SU-DHL-6 (cell line): ENCODE measurements around the gene RSU1.

Experiments
- EZH2phosphoT487 ChIP-seq: fragments of 200-600 bp; sonication (generic), shearing (Covaris generic); conservative IDR thresholded peaks from 2 replicates; pipeline ENCODE4 v1.6.1; 2018; ENCODE audit warnings: mild to moderate bottlenecking, antibody characterized with exemption, low read length, moderate library complexity, mixed read lengths
- TF ChIP-seq, protein P1 (sequence below): fragments of 200-600 bp; sonication (generic); IDR thresholded peaks from one replicate; pipeline ENCODE4 v1.5.1; 2017; ENCODE audit warnings: antibody characterized with exemption, mild to moderate bottlenecking, low read length, moderate library complexity; ENCODE audit not compliant: insufficient read depth, poor library complexity, severe bottlenecking

GRCh38 chr10:16746856-16747255, 70.4 kb downstream of the RSU1 start:
- TF ChIP-seq, protein P1, sequence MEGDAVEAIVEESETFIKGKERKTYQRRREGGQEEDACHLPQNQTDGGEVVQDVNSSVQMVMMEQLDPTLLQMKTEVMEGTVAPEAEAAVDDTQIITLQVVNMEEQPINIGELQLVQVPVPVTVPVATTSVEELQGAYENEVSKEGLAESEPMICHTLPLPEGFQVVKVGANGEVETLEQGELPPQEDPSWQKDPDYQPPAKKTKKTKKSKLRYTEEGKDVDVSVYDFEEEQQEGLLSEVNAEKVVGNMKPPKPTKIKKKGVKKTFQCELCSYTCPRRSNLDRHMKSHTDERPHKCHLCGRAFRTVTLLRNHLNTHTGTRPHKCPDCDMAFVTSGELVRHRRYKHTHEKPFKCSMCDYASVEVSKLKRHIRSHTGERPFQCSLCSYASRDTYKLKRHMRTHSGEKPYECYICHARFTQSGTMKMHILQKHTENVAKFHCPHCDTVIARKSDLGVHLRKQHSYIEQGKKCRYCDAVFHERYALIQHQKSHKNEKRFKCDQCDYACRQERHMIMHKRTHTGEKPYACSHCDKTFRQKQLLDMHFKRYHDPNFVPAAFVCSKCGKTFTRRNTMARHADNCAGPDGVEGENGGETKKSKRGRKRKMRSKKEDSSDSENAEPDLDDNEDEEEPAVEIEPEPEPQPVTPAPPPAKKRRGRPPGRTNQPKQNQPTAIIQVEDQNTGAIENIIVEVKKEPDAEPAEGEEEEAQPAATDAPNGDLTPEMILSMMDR: no peak
- TF ChIP-seq EZH2phosphoT487: no peak
